ENCODE data around the gene TMEM138.

TMEM138 gene

DNA sequence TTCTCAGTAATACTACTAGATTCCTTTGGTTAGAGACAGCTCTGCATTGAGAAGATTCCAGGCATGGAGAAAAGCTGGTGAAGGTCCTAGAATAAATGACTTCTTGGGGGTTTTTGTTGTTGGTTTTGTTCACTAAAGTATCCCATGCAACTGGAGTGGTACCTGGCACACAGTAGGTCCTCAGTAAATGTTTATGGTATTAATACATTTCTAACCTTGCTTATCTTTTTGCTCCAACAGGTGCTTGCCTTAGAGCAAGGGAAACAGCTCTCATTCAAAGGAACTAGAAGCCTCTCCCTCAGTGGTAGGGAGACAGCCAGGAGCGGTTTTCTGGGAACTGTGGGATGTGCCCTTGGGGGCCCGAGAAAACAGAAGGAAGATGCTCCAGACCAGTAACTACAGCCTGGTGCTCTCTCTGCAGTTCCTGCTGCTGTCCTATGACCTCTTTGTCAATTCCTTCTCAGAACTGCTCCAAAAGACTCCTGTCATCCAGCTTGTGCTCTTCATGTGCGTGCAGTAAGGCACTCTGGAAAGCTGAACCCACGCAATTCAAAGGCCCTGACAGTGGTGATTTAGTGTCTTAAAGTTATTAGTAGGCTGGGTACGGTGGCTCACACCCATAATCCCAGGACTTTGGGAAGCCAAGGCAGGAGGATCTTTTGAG is 2.0 kb downstream of the TMEM138 start:
- TF ChIP-seq, protein P1, sequence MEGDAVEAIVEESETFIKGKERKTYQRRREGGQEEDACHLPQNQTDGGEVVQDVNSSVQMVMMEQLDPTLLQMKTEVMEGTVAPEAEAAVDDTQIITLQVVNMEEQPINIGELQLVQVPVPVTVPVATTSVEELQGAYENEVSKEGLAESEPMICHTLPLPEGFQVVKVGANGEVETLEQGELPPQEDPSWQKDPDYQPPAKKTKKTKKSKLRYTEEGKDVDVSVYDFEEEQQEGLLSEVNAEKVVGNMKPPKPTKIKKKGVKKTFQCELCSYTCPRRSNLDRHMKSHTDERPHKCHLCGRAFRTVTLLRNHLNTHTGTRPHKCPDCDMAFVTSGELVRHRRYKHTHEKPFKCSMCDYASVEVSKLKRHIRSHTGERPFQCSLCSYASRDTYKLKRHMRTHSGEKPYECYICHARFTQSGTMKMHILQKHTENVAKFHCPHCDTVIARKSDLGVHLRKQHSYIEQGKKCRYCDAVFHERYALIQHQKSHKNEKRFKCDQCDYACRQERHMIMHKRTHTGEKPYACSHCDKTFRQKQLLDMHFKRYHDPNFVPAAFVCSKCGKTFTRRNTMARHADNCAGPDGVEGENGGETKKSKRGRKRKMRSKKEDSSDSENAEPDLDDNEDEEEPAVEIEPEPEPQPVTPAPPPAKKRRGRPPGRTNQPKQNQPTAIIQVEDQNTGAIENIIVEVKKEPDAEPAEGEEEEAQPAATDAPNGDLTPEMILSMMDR (IDR thresholded peaks at IDR 0.05; ENCODE audit: low read depth, low read length, missing control alignments), result no peak
- H3K4me3 ChIP-seq (ENCODE audit: low read depth, low read length), result no peak overlapping the region
- DNase-seq (ENCODE audit: low read depth), result no peak

DNA sequence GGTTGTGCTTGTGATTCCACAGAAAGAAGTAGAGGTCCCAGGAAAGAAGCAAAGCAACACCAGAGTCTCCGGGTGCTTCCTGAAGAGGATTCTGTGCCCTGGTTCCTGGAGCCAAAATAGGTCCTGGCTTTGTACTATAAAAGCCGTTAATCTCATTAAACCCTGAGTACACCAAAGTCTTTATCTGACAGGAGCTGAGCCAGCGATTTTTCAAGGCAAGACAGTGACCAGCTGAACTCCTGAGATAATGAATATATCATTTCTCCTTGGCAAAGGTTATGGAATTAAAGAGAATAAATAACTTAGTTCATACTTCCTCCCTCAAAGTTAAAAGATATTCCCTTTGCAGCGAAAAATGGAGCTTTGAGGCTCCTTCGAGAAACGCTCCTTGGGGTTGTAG is 5.2 kb downstream of the TMEM138 start:
- H3K4me3 ChIP-seq (ENCODE audit: low read depth, low read length), result no peak overlapping the region
- TF ChIP-seq, protein P1 (IDR thresholded peaks at IDR 0.05; ENCODE audit: low read depth, low read length, missing control alignments), result no peak
- no peak for DNase-seq (ENCODE audit: low read depth)

GRCh38 chr11:61368646-61369045 is 6.5 kb downstream of the TMEM138 start:
- no peak for DNase-seq (ENCODE audit: low read depth)
- H3K4me3 ChIP-seq (ENCODE audit: low read depth, low read length), result no peak overlapping the region
- TF ChIP-seq, protein P1 (IDR thresholded peaks at IDR 0.05; ENCODE audit: low read depth, low read length, missing control alignments), result no peak

- TF ChIP-seq, protein P1 (IDR thresholded peaks at IDR 0.05; ENCODE audit: low read depth, low read length, missing control alignments), result no peak
- no peak overlapping the region for H3K4me3 ChIP-seq (ENCODE audit: low read depth, low read length)
- DNase-seq (ENCODE audit: low read depth), result no peak
Measured at GRCh38 chr11:61369372-61370348, 7.5 kb downstream of the TMEM138 start.

- TF ChIP-seq, protein P1 (IDR thresholded peaks at IDR 0.05; ENCODE audit: low read depth, low read length, missing control alignments), result no peak
- no peak for DNase-seq (ENCODE audit: low read depth)
- no peak overlapping the region for H3K4me3 ChIP-seq (ENCODE audit: low read depth, low read length)
Measured at GRCh38 chr11:61370349-61371005, 8.3 kb downstream of the TMEM138 start.

DNA sequence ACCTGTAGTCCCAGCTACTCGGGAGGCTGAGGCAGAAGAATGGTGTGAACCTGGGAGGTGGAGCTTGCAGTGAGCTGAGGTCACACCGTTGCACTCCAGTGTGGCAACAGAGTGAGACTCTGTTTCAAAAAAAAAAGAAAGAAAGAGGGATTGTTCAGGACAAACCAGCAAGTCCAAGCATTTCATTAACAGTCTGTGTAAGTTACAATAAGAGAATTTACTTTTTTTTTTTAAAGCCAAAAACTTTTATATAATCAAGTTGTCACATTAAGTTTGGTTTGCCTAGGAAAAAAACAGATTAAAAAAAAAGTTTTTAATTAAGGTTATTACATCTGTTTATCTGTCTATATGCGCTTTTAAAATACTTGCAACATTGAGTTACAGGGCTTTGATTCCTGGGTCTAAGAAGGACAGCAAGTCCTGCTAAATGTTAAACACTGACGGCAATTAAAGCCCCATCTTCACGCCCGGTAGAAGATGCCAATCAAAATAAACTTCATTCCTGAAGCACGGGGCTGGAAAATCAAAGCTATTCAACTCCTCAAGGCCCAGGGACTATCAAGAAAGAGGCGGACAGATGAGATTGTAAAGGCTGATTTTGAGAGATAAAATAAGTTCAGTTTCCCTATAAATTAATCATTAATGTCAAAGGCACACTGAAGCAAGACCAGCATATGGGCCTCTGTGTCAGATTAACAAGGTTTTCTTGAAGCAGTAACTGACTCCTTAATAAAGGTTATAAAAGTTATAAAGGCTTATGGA is 10.7 kb downstream of the TMEM138 start:
- DNase-seq (ENCODE audit: low read depth), result no peak
- TF ChIP-seq, protein P1 (IDR thresholded peaks at IDR 0.05; ENCODE audit: low read depth, low read length, missing control alignments), result no peak
- no peak overlapping the region for H3K4me3 ChIP-seq (ENCODE audit: low read depth, low read length)

All from GM12864 (cell line).